Measurements from ENCODE around the gene NCOA7.
"Not testable (repeated sequence)": the region's sequence is repeated elsewhere in the genome, so short reads cannot be mapped to it uniquely, and the experiment has no call there.

The NCOA7 gene

DNA sequence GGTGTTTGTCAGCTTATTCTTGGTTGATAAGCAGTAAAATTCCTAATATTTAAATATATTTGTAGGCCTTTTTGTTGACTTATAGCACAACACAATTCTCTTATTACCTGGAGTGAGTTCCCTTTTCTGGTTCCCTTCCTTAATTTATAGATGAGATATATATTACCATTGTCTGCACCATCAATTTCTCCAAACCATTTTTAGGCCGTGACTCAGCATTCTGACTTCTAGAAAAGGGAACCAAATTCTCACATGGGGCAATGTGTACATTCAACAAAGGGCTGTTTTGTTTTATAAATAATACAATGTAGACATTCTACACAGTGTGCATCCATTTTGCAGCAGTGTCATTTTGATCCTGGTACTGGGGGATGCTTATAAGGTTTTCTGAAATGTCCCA lies 52.8 kb downstream of the NCOA7 start:
- DNase-seq: no peak

DNA sequence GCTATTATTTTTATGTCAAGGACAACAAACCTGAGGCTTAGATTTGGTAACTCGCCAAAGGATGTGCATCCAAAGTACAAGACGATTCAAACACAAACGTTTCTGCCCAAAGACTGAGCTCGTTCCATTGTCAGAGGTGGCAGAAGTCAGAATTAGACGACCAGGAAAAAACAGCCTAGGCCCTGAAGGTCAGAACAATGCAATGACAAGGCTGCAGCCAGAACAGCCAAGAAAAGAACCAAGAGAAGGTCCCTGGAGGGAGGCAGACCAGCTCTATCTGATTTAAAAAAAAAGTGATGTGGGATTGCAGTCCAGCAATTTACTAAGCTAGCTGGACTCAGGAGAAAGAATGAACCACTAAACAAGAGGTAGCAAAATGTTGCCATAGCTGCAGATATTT lies 54.2 kb downstream of the NCOA7 start:
- no peak for DNase-seq

DNA sequence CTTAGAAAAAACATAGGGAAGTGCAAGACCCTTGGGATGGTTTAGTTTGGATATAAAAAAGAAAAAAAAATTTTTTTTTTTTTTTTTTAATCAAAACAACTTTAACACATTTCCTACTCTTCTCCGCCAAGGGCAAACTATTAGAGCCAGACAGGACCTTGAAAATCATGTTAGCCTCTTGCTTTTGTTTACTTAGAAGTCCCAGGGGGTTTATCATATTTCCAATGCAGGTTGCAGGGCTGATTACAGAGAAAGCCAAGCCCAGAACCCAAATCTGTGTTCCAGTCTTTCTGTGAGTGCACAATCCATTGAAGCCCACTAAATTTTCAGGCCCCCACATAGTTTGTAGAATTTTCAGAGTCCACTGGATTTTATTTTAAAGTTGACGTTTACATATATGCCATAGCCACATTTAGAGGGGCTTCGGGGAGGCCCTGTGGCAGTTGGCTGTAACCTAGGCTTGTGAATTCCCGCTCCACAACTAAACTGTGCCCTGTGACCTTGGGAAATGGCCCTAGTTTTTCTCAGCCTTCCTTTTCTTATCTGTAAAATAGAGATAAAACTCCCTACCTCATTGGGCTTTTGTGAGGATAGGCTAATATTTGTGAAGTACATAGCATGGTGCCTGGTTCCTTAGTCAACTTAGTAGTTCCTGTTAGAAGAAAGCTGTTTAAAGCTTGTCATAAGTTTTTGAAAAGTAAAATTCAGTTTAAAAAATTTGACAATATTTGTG lies 55.7 kb downstream of the NCOA7 start:
- DNase-seq: no peak

DNA sequence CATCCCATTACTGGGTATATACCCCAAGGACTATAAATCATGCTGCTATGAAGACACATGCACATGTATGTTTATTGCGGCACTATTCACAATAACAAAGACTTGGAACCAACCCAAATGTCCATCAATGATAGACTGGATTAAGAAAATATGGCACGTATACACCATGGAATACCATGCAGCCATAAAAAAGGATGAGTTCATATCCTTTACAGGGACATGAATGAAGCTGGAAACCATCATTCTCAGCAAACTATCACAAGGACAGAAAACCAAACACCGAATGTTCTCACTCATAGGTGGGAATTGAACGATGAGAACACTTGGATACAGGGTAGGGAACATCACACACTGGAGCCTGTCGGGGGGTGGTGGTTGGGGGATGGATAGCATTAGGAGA lies 57.5 kb downstream of the NCOA7 start:
- DNase-seq: not testable (repeated sequence)

DNA sequence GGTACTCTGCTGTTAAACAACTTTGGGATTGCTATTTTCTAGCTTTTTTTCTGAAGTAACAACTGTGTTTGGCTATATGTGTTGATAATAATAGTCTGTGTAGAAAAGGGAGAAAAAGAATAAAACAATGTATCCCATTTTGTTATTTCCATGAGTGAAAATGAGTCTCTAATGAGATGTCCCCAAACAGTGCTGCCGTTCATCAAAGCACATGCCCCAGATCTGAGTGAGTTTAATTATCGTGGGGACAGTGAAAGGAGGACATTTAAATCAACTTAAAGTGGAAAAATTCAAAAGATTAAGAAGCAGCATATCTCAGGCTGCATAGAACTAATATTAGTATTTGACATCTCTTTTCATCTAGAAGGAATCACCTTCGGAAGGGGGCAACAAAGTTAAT lies 59.6 kb downstream of the NCOA7 start:
- DNase-seq: no peak

DNA sequence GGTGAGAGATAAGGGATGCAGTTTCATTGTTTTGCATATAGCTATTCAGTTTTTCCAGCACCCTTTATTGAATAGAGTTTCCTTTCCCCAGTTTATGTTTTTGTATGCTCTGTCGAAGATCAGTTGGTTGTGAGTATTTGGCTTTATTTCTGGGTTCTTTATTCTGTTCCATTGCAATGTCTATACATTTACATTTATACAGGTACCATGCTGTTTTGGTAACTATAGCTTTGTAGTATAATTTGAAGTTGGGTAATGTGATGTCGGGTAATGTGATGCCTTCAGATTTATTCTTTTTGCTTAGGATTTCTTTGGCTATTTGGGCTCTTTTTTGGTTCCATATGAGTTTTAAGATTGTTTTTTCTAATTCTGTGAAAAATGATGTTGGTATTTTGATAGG lies 61.8 kb downstream of the NCOA7 start:
- no peak for DNase-seq

DNA sequence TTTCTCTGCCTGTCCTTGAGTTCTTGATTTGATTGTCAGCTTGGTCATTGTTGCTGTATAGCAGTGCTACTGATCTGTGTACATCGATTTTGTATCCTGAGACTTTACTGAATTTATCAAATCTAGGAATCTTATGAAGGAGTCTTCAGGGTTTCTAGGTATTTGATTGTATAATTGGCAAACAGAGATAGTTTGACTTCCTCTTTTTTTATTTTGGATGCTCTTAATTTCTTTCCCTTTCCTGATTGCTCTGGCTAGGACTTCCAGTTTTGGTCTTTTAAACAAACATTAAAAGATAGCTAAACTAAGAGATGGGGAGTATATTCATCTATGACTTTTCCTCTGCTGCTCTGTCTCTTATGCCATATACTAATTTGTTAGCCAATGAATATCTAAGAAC lies 62.4 kb downstream of the NCOA7 start:
- no peak for DNase-seq

DNA sequence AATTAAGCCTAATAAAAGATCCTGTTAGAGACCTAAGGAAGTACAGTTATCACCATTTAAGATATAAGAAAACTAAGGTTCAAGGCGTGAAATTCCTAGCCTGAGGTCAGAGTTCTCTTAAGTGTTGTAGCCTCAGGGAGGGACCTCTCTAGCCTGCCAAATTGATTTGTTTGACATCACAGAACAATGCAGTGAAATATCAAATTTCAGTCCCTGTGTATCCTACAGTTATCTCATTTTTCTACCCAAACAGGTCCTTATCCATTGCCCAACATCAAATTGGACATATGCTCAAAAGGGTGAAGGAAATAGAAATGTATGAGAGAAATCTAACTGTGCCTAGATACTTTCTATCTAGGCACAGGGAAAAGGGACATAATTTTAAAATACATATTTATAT lies 63.0 kb downstream of the NCOA7 start:
- DNase-seq: peak; percentile 6

DNA sequence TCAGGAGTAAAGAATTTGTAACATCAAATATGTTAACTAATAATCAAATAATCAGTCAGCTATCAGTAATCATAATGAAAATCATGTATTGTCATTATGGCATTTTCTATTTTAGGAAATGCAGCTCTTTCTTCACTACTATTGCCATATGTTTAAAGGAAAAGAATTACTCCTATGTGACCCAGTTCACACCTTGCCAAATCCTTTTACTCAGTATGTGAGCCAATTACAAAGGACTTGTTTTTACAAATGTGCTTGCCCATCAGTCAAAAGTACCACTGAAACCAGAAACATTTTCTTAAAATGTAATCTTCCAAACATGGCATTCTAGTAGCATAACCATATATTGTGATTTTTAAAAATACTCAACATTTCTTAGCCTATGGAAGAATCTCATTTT lies 63.6 kb downstream of the NCOA7 start:
- DNase-seq: no peak

DNA sequence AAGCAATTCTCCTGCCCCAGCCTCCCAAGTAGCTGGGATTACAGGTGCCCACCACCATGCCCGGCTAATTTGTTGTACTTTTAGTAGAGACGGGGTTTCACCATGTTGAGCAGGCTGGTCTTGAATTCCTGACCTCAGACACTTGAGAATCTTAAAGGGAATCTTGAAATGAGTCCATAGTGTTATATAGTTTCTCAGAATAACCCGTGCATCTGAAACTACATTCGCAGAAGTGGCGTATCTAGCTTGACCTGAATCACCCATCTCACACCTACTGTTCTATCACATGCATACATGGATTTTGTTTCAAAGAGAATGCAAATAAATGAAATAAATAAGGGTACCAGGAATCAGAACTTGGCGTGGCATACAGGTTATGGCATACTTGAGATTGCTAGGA lies 65.0 kb downstream of the NCOA7 start:
- DNase-seq: no peak

DNA sequence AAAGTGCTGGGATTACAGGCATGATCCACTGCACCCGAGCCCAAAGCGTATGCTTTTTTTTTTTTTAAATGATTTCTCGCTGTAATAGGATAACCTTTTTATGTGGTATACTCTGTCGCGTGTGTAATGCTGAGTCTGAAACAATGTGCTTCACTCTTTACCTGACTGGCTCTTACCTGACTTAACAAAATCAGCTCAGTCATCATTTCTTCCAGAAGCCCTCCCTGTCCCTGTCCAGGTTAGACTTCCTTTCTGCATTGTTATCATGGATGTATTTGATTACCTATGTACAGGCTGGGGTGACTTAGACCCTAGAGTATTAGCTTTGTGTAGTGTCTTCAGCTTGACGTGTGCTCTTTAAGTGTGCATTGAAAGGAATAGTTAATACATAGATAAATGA lies 67.1 kb downstream of the NCOA7 start:
- no peak for DNase-seq

DNA sequence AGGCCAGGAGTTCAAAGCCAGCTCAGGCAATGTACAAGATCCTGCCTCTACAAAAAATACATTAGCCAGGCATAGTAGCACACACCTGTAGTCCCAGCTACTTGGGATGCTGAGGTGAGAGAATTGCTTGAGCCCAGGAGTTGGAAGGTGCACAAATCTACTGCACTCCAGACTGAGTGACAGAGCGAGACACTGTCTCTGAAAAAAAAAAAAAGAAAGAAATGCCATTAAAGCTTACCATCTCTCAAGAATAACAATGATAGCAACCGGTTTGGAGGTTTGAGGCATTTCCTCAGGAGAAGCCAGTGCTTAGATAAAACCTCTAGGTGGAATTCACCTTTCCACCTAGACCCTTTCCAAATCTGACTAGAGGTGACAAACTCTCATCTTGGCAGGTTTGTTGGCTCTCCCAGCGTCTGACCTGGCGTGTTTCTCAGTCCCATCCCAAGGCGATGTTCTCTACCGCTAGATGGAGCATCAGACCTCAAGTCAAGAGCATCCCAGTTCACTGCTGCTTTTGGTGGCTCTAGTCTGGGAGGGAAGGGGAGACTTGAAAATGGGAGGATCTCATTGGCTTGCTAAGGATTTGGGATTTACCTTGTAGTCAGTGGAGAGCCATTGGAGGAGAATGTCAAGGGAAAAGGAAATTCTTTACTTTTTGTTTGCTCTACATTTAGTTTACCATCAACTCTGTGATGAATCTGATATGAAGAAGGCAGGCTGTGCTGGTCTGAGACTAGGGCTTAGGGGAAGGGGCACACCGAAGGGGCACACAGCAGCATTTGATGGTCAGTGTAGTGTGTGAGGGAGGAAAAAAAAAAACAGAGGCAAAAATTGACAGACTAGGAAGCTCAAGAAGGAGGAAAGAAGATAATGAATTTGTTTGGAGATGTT lies 67.9 kb downstream of the NCOA7 start:
- peak; percentile 54 for DNase-seq

DNA sequence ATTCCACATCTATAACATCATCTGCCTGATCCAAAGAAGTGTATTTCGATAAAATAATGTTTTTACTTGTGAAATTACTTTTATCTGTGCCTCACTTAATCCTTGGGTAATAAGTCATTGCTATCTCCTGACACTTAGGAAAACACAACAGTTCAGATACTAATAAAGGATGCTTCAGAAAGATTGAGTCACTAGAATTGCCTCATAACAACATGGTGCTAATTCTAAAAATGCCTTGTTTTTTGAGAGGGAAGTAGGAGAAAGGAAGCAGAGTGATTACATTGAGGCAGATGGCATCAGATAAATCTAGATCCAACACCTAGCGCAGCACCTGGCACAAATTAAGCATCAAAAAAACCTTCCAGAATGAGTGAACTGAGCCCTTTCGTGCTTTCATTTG lies 69.0 kb downstream of the NCOA7 start:
- no peak for DNase-seq

DNA sequence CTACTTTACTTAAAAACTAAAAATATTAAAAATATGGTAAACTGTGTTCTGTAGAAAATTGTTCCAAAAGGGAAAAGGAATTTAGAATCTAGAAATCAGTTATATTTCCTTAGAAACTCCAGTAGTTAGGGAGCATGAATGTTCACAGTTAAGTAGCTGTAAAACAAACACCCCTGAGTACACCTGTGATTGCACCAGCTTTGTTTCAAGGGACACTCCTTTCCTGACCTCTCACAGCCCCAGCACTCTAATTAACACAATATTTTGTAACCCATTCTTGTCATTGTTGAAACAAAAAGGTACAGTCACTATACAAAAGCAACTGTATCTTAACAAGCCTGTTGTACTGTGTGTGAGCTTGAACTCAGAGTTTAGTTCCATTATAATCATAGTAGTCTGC lies 72.3 kb downstream of the NCOA7 start:
- DNase-seq: no peak

DNA sequence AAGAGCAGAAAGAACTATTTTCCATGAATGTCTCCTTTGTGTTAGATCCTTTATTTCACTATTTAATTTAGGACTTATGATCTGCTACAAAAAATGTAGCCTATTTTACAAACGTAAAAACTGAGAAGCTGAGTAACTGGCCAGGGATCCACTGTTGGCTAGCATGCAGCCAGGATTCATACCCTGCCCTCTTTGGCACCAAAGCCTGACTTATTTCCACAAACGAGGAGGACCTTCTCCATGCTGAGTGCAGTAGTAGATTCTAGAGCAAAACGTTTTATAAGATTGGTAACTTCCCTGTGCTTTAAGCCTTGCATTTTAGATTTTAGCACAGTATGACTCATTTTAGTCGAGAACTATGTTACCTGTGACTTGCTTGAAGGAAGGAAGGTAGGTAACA lies 74.3 kb downstream of the NCOA7 start:
- no peak for DNase-seq

DNA sequence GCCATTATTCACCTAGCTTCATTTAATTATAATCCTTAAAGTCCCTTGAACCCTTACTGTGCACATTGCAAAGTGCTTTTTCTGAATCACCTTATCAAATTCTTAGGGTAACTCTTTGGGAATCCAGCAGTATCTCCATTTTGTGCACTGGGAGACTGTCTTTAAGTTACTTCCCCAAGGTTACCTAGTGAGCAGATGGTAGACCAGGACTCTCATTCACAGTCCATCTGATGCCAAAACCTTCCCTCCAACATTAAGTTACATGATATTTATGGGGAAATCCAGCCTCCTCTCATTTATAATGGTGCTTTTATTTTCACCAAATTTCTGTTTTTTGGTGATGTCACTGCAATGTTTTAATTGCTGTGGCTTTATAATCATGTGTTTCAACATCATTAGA lies 75.7 kb downstream of the NCOA7 start:
- no peak for DNase-seq

DNA sequence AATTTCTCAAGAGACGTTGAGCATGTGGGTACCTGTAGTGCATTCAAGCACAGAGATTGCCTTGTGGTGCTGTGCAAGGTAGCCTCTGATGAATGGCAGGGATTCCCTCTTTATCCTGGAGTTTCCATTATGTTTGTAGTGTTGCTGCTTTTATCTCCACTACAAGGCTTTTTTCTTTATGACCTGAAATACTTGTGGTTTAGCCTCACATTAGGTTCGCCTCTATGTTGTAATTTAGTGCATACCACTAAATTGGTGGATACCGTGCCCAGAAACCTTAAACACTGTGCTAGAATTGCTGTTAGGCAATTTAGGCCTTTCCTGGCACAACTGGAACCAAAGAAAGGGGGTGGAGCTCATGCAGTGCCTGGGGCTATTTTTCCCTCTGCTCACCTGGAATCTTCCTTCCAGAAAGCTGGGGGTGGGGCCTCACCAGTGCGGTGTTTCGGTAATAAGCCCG lies 76.8 kb downstream of the NCOA7 start:
- DNase-seq: no peak

DNA sequence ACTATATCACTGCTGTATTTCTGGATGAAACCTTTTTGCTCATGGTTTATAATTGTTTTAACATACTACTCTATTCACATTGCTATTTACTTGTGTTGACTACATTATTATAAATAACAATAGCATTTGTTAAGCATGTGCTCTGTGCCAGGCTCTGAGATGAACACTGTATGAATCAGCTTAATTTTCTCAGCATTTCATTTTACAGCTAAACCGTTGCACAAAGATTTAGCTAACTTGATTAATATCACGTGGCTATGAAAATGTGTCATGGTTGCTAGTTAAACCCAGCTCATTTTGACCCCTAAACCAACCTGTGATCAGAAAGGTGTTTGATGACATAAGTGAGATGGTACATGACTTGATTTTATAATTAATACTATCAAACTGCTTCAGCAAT lies 77.5 kb downstream of the NCOA7 start:
- DNase-seq: no peak

DNA sequence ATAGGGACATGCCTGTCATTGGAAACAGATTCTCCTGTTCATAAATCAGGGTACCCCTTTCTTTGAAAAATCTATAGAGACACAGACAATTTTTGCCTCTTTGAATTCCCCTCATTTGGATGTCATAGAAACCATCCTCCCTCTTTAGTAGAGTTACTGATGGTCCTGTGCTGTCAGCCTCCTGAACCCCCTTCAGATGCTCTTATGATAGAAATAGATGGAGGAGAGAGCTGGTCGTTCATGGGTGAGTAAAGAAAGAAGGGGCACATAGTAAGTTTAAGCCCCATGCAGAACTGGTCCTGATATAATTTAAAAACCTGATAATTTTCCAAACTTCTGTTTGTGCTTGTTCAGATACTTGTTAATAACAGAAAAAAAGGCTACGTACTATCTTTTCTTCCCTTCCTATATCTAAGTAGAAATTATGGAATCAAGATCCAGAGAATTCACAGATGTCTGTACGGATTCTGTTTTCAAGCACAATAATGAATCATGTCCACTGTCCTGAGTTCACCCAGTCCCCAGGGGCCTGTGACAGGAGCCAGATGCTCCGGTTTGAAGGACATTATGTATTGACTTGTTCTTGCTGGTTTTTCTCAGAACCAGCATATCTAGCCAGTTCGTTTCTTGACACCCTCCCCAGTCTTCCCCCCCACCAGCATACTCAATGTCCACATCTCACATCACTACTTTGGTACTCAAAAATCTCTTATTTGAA lies 78.1 kb downstream of the NCOA7 start:
- DNase-seq: no peak

DNA sequence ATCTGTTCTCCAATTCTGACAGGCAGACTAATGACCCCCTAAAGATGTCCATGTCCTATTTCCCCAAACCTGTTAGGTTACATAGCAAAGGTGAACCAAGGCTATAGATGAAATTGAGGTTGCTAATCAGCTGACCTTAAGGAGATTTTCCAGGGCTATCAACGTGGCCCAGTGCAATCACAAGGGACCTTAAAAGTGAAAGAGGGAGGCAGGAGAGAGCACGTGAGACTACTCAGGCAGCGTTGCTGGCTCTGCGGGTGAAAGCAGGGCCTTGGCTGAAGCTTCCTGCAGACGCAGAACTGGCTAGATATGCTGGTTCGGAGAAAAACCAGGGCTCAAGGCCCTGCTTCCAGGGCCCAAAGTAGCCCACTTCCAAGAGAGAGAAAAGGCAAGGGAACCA lies 78.7 kb downstream of the NCOA7 start:
- DNase-seq: no peak

DNA sequence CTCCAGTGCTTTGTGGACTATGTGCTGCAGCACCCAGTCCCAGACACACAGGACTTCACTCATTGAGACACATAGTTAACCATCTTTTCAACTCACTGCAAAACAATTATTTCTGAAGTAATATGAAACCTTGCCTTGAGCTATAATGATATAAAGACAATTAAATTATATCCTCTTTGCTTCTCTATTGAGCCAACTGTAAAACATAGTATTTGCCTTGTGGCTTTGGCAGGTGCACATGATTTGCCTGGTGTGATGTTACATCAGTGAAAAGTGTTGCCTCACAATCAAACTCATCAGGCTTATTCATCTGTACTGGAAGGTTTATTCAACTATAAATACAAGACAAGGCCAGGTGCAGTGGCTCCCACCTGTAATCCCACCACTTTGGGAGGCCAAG lies 80.6 kb downstream of the NCOA7 start:
- peak; percentile 2 for DNase-seq

DNA sequence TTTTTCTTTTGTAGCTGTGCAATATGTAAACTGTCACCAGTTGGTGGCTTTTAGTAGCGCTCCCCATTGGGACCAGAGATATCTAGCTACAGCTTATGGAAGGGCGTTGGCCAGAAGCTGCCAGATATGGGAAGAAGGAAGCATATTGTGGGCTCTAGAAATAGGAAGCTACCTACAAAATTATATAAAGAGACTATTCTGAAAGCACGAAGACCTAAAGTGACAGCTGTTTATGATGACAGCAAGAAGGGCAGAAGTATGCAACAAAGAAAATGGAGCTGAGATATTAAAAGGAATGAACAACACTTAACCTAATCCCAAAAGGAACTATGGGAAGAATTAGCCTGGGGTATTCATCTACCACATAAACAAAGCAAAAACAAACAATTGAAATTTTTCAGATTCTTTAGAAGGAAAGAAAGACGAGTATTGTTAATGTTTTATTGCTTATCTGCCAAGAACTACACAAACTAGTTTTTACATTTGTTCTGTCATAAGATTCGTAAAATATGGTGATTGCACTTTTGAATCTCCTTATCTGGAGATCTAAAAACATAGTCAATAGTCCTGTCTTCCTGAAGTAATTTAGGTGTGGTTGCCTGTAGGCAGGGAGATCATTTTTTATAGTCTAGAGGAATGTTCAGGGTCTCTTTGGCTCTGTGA lies 81.6 kb downstream of the NCOA7 start:
- DNase-seq: no peak

DNA sequence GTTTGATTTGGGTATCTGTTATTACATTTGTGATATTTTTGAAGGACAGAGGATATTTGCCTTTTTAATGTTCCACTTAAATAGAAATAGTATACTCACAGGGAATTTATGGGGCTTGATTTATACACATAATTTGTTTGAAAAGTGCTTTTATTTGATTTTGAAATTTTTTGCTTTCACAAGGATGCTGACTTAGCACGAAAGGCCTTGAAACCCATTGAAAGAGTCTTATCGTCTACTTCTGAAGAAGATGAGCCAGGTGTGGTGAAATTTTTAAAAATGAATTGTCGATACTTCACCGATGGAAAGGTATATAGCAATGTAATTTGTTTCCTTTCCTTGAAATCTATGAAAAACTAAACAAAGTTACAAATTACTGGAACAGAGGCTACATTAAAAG lies 91.5 kb downstream of the NCOA7 start:
- no peak for DNase-seq
